ENCODE data around the gene CCDC27. TPM values are rescaled to one million over a fixed set of nuclear protein-coding genes. Genes with fewer than 3 reads are reported as not detected.
"Not testable (repeated sequence)": the region's sequence is repeated elsewhere in the genome, so short reads cannot be mapped to it uniquely, and the experiment has no call there.

Gene CCDC27
- total RNA-seq, 1 experiment from 2014 or later = not detected

DNA sequence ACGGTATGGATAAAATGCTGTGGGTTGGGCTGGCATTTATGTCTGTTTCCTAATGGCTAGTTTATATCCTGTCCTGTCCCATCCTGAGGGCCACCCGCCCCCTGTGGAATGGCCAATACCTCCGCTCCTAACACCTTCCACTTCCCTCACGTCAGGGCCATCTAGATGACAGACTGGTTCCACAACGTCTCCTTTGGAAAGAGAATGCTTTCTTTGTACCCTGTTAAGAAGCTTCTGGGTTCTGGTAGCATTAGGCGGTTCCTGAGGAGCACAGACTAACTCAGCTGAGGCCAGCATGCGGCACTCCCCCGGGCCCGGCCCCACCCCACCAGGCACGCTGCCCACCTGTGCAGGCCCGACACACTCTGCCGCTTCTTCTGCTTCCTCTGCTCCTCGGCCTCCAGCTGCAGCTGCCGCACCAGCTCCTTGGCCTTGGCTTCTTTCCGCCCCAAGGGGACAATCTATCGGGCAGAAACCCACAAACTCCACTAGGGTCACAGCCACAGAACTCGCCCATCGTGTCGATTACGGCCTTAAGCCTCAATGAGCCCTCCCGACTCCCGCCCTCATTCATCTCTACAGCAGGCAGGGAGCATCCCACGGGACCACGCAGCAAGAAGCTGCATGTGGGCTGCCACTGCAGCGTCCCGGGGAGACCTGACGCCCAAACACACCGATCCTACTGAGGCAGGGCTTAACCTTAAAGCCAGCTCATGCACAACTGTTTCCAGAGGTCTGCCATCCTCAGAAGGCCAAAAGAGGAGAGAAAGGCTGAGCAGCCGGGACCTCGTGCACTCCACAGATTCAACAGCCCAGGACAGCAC lies 31.6 kb downstream of the CCDC27 start:
- no peak for DNase-seq (ENCODE audit: low read depth)
- in situ Hi-C loops (cut with HindIII; ENCODE audit: low pct_unique_long_range_greater_than_20kb, low sequenced_read_pairs) = no loop called here

GRCh38 chr1:3785045-3785444 lies 32.8 kb downstream of the CCDC27 start:
- DNase-seq (ENCODE audit: low read depth) = no peak
- in situ Hi-C loops (cut with HindIII; ENCODE audit: low pct_unique_long_range_greater_than_20kb, low sequenced_read_pairs) = no loop called here

- DNase-seq (ENCODE audit: low read depth) = no peak
- in situ Hi-C loops (cut with HindIII; ENCODE audit: low pct_unique_long_range_greater_than_20kb, low sequenced_read_pairs) = no loop called here
Observed at GRCh38 chr1:3785456-3786157, 33.4 kb downstream of the CCDC27 start.

GRCh38 chr1:3786468-3787348 lies 34.5 kb downstream of the CCDC27 start:
- in situ Hi-C loops (cut with HindIII; ENCODE audit: low pct_unique_long_range_greater_than_20kb, low sequenced_read_pairs) = no loop called here
- DNase-seq (ENCODE audit: low read depth) = no peak

- DNase-seq (ENCODE audit: low read depth) = no peak
- in situ Hi-C loops (cut with HindIII; ENCODE audit: low pct_unique_long_range_greater_than_20kb, low sequenced_read_pairs) = no loop called here
Observed at GRCh38 chr1:3787349-3787715, 35.1 kb downstream of the CCDC27 start.

DNA sequence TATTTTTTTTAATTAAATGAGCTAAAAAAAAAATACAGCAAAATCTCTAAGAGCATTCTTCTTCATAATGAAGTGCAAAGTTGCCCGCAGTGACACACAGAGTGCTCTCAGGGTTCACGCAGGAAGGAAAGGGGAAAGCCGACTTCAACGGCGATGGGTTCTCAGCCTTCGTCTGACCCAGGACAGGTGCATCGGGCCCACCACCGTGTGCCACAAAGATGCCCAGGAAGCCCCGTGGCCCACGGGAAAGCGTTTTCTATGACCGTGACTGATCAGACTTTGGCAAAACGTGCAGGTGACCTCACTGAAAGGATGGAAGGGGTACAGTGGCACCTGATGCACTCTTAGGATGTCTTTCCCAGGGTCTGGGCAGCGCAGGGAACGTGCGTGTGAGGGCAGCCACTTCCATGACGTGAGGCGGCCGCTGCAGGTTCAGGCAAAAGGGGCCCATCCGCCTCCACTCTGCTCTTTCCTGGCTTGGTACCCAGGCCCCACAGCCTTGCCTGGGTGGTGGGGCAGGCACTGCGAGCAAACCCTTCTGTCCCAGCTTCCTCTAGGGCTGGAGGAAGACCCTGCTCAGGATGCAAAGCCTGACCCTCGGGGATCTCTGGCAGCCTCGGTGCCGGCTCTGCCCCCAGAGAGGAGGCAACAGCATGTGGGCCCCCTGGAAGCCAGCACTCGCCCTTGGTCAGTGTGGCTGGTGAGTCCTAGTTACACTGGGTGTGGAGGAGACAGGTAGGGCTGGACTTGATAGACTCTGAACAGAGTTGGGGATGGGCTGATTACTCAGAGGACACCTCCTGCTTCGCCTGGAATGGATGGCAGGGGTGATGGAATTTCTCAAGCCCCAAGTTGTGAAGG lies 35.7 kb downstream of the CCDC27 start:
- in situ Hi-C loops (cut with HindIII; ENCODE audit: low pct_unique_long_range_greater_than_20kb, low sequenced_read_pairs) = no loop called here
- no peak for DNase-seq (ENCODE audit: low read depth)

DNA sequence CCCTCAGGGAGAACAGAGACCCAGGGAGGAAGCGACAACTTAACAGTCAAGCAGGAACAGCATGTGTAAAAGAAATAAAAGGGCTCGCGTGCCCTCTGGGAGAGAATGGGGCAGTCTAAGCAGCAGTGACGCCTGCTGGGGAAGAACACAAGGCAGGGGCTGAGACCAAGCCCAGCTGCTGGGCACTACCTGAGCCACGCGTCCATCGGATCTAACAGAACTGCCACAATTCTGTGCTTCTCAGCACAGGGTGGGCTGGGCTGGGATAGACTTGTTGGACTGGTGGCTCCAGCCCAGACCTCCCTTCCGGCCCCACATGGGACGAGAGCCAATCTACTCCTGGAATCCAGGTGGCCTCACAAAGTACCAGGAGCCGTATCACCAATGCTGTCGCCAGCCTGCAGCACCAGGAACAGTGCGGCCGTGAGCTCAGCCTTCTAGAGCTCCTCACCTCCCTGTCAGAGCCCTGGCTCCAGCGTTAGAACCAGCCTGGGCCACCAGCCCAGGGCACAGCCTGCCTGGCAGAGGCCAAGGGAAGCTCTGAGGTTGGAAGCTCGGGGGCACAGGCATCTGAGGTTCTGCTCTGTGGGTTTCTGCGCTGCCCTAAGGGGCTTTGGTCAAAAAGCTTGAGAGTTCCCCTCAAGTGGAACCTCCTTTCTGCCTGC lies 36.6 kb downstream of the CCDC27 start:
- in situ Hi-C loops (cut with HindIII; ENCODE audit: low pct_unique_long_range_greater_than_20kb, low sequenced_read_pairs) = no loop called here
- no peak for DNase-seq (ENCODE audit: low read depth)

- in situ Hi-C loops (cut with HindIII; ENCODE audit: low pct_unique_long_range_greater_than_20kb, low sequenced_read_pairs) = no loop called here
- no peak for DNase-seq (ENCODE audit: low read depth)
Observed at GRCh38 chr1:3789421-3790300, 37.4 kb downstream of the CCDC27 start.

- in situ Hi-C loops (cut with HindIII; ENCODE audit: low pct_unique_long_range_greater_than_20kb, low sequenced_read_pairs) = no loop called here
- DNase-seq (ENCODE audit: low read depth) = no peak
Observed at GRCh38 chr1:3790500-3790923, 38.3 kb downstream of the CCDC27 start.

- DNase-seq (ENCODE audit: low read depth) = no peak
- in situ Hi-C loops (cut with HindIII; ENCODE audit: low pct_unique_long_range_greater_than_20kb, low sequenced_read_pairs) = no loop called here
Observed at GRCh38 chr1:3790952-3791351, 38.7 kb downstream of the CCDC27 start.

GRCh38 chr1:3795453-3796214 lies 43.4 kb downstream of the CCDC27 start:
- DNase-seq (ENCODE audit: low read depth) = no peak
- in situ Hi-C loops (cut with HindIII; ENCODE audit: low pct_unique_long_range_greater_than_20kb, low sequenced_read_pairs) = no loop called here

GRCh38 chr1:3796215-3797061 lies 44.2 kb downstream of the CCDC27 start, which contains the start of gene LRRC47:
LRRC47 (minus strand) TSS chr1:3796498; CDS start chr1:3796476, 22 bp downstream.
- in situ Hi-C loops (cut with HindIII; ENCODE audit: low pct_unique_long_range_greater_than_20kb, low sequenced_read_pairs) = no loop called here
- peak; percentile 85 for DNase-seq (ENCODE audit: low read depth)

DNA sequence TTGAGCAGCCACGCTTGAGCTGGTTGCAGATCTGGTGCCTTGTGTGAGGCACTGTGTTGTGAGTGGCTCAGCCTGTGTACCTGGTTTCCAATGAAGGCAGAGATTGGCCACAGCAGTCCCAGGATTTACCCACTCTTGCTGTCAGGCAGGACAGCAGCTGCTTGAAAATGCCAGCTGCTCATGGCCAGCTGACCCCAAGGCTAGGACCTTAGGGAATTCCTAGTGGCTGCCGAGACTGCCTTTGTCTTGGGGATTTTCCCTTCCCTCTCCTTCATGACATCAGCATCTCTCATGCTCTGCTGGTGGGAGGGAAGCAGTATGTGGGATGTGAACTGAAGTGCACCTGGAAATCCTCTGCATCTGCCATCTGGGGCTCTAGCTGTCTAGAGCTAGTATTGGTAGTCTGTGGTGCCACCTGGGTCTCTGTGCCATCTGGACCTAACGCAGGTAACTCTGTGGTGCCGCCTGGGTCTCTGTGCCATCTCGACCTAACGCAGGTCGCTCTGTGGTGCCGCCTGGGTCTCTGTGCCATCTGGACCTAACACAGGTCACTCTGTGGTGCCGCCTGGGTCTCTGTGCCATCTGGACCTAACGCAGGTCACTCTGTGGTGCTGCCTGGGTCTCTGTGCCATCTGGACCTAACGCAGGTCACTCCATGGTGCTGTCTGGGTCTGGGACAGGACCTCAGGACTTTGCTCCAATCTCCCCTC lies 47.9 kb downstream of the CCDC27 start:
- in situ Hi-C loops (cut with HindIII; ENCODE audit: low pct_unique_long_range_greater_than_20kb, low sequenced_read_pairs) = no loop called here
- peak; percentile 13 for DNase-seq (ENCODE audit: low read depth)

- DNase-seq (ENCODE audit: low read depth); in situ Hi-C loops (cut with HindIII; ENCODE audit: low pct_unique_long_range_greater_than_20kb, low sequenced_read_pairs): not testable (repeated sequence)
Observed at GRCh38 chr1:3800795-3801194, 48.5 kb downstream of the CCDC27 start.

Measured in Caki2 (cell line).